ENCODE measurements around the gene RNF217. TPM values are rescaled to one million over a fixed set of nuclear protein-coding genes. Genes with fewer than 3 reads are reported as not detected.

Gene RNF217
- total and polyA plus RNA-seq, 2 of the 13 experiments (the other 11 are each of a cell fraction or from before 2014, with no cell fraction given): 2.2 to 2.4 TPM

- TF ChIP-seq SMAD1 (CRISPR knock-in tag; IDR thresholded peaks at IDR 0.05; ENCODE audit: borderline replicate concordance, low read depth): no peak
- no peak for TF ChIP-seq ZBTB33 (CRISPR knock-in tag; IDR thresholded peaks at IDR 0.05)
- TF ChIP-seq MLX (CRISPR knock-in tag; IDR thresholded peaks at IDR 0.05): no peak
- TF ChIP-seq HNRNPH1 (optimal IDR thresholded peaks at IDR 0.05; ENCODE audit: low read depth, low read length): no peak
- TF ChIP-seq NR2C2 (CRISPR knock-in tag; IDR thresholded peaks at IDR 0.05; ENCODE audit: borderline replicate concordance): no peak
- TF ChIP-seq STAT5B (CRISPR knock-in tag; IDR thresholded peaks at IDR 0.05): no peak
- TF ChIP-seq ZNF75D (CRISPR knock-in tag; IDR thresholded peaks at IDR 0.05; ENCODE audit: borderline replicate concordance): no peak
- no peak for TF ChIP-seq ZNF710 (CRISPR knock-in tag; IDR thresholded peaks at IDR 0.05; ENCODE audit: borderline replicate concordance)
- no peak for TF ChIP-seq NKX3-1 (CRISPR knock-in tag; IDR thresholded peaks at IDR 0.05)
- TF ChIP-seq DNMT1 (CRISPR knock-in tag; IDR thresholded peaks at IDR 0.05): no peak
- no peak for TF ChIP-seq ZNF10 (CRISPR knock-in tag; IDR thresholded peaks at IDR 0.05; ENCODE audit: borderline replicate concordance, low read depth)
- no peak for TF ChIP-seq KDM1A (CRISPR knock-in tag; IDR thresholded peaks at IDR 0.05)
- TF ChIP-seq ELF4 (CRISPR knock-in tag; IDR thresholded peaks at IDR 0.05; ENCODE audit: borderline replicate concordance): no peak
- TF ChIP-seq ZNF503 (CRISPR knock-in tag; IDR thresholded peaks at IDR 0.05): no peak
Observed at GRCh38 chr6:125008957-125009356, 46.7 kb downstream of the RNF217 start (continued).

Measured in HepG2 (cell line).